Uterus (tissue), 2 donors: ENCODE data around the gene ARPIN.

Experiments used
- CTCF ChIP-seq, 4 experiments: fragments of 200-600 bp in 2 of 4; fragments of 450-650 bp in 2 of 4; sonication (generic) in 2 of 4; IDR thresholded peaks; one replicate each; pipeline ENCODE4 v1.5.1; 2016 to 2019; ENCODE audit warnings: antibody characterized with exemption in 4 of 4, mild to moderate bottlenecking in 2 of 4, moderate library complexity in 1 of 4
- POLR2A ChIP-seq, 2 donors: fragments of 450-650 bp; IDR thresholded peaks; one replicate each; pipeline ENCODE4 v1.6.1; 2016; ENCODE audit warnings: antibody characterized with exemption in 2 of 2, mild to moderate bottlenecking in 1 of 2, moderate library complexity in 1 of 2

GRCh38 chr15:89848970-89849292 lies 63.8 kb downstream of the ARPIN start:
- TF ChIP-seq CTCF (IDR thresholded peaks at IDR 0.05) (no peak), POLR2A (IDR thresholded peaks at IDR 0.05) (no peak)
